ENCODE results near the gene CYP2C9.

Gene CYP2C9

DNA sequence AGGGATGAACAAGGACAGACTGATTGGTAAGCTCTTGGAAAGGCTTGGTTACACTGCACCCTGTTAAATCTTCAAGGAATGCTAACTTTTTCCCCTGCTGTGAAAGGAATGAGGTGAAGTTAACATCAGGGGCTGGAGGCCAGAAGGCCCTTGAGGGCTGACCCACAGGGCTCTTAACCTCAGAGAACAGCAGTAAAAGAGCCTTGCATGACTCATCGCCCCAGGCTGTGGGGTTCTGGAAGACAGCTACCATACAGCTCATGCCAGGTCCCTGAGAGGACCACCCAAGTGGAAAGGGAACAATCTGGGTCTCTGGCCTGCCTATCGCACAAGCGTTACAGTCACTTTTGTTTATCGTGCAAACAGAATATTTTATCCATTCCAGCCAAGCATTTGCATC lies 54.4 kb downstream of the CYP2C9 start:
- H3K9me2 ChIP-seq (ENCODE audit: low read depth, low read length): no peaks in the 10 kb centered on the region
- no peak overlapping the region for H3K27ac ChIP-seq (ENCODE audit: low read depth, low read length, poor library complexity, severe bottlenecking)
- H3K4me1 ChIP-seq (ENCODE audit: insufficient read depth, low read length, severe bottlenecking): no peaks in the 10 kb centered on the region
- H4K20me1 ChIP-seq (ENCODE audit: insufficient read depth, low read length): no peaks in the 10 kb centered on the region
- no peaks in the 10 kb centered on the region for H3F3A ChIP-seq (ENCODE audit: insufficient read depth, low read length)
- no peaks in the 10 kb centered on the region for H3K27me3 ChIP-seq (ENCODE audit: insufficient read depth, low read length)
- H3K79me2 ChIP-seq (ENCODE audit: insufficient read depth, low read length): no peaks in the 10 kb centered on the region
- H3K4me2 ChIP-seq (ENCODE audit: low read length): no peak overlapping the region
- no peak overlapping the region for H2AFZ ChIP-seq (ENCODE audit: low read length)
- no peak overlapping the region for H3K4me3 ChIP-seq (ENCODE audit: low read depth, low read length, poor library complexity, severe bottlenecking)
- no peaks in the 10 kb centered on the region for H3K36me3 ChIP-seq (ENCODE audit: insufficient read depth, low read length)
- H3K9ac ChIP-seq (ENCODE audit: low read length): no peak overlapping the region
- no peak for TF ChIP-seq EZH2 (IDR thresholded peaks at IDR 0.05; ENCODE audit: borderline replicate concordance, low read length)
- TF ChIP-seq, protein P1, sequence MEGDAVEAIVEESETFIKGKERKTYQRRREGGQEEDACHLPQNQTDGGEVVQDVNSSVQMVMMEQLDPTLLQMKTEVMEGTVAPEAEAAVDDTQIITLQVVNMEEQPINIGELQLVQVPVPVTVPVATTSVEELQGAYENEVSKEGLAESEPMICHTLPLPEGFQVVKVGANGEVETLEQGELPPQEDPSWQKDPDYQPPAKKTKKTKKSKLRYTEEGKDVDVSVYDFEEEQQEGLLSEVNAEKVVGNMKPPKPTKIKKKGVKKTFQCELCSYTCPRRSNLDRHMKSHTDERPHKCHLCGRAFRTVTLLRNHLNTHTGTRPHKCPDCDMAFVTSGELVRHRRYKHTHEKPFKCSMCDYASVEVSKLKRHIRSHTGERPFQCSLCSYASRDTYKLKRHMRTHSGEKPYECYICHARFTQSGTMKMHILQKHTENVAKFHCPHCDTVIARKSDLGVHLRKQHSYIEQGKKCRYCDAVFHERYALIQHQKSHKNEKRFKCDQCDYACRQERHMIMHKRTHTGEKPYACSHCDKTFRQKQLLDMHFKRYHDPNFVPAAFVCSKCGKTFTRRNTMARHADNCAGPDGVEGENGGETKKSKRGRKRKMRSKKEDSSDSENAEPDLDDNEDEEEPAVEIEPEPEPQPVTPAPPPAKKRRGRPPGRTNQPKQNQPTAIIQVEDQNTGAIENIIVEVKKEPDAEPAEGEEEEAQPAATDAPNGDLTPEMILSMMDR (IDR thresholded peaks at IDR 0.05; ENCODE audit: low read length): no peak
- H3K9me3 ChIP-seq (ENCODE audit: low read length): no peaks in the 10 kb centered on the region

DNA sequence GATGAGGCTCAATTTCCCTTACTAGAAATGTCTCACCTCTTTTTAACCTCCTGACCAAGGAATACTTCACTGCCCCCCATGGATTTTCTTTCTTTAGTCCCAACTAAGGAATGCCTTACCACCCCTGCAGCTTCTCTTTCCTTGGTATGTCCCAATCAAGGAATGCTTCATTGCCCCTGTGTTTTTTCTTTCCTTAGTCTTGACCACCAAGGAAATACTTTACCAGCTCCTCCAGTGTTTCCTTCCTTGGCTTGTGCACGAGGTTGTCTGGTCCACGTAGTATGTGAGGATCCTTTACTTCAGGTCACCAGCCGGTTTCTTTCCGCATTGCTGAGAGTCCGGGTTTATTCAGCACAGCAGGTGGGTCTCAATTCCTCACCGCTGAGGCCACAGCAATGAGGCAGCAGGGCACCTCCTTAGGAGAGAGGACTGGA lies 59.3 kb downstream of the CYP2C9 start:
- no peaks in the 10 kb centered on the region for H3K27me3 ChIP-seq (ENCODE audit: insufficient read depth, low read length)
- H3K79me2 ChIP-seq (ENCODE audit: insufficient read depth, low read length): no peaks in the 10 kb centered on the region
- H3K9me2 ChIP-seq (ENCODE audit: low read depth, low read length): no peaks in the 10 kb centered on the region
- H3F3A ChIP-seq (ENCODE audit: insufficient read depth, low read length): no peaks in the 10 kb centered on the region
- no peak overlapping the region for H3K4me3 ChIP-seq (ENCODE audit: low read depth, low read length, poor library complexity, severe bottlenecking)
- no peak overlapping the region for H3K27ac ChIP-seq (ENCODE audit: low read depth, low read length, poor library complexity, severe bottlenecking)
- no peak overlapping the region for H2AFZ ChIP-seq (ENCODE audit: low read length)
- no peak overlapping the region for H3K9ac ChIP-seq (ENCODE audit: low read length)
- no peaks in the 10 kb centered on the region for H3K4me1 ChIP-seq (ENCODE audit: insufficient read depth, low read length, severe bottlenecking)
- H3K9me3 ChIP-seq (ENCODE audit: low read length): no peaks in the 10 kb centered on the region
- TF ChIP-seq, protein P1 (IDR thresholded peaks at IDR 0.05; ENCODE audit: low read length): no peak
- TF ChIP-seq EZH2 (IDR thresholded peaks at IDR 0.05; ENCODE audit: borderline replicate concordance, low read length): no peak
- no peaks in the 10 kb centered on the region for H4K20me1 ChIP-seq (ENCODE audit: insufficient read depth, low read length)
- no peak overlapping the region for H3K4me2 ChIP-seq (ENCODE audit: low read length)
- H3K36me3 ChIP-seq (ENCODE audit: insufficient read depth, low read length): no peaks in the 10 kb centered on the region

DNA sequence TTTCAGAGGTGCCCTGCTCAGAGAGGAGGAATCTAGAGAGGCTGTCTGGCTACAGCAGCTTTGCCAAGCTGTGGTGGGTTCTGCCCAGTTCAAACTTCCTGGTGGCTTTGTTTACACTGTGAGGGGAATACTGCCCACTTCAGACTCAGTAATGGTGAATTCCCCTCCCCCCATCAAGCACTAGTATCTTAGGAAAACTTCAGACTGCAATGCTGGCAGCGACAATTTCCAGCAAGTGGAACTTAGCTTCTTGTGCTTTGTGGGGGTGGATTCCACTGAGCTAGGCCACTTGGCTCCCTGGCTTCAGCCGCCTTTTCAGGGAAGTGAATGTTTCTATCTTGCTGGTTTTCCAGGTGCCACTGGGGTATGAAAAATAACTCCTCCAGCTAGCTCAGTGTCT lies 88.0 kb downstream of the CYP2C9 start:
- Histone ChIP-seq H3K4me2 (ENCODE audit: low read length) (no peak overlapping the region), H3K4me3 (ENCODE audit: low read depth, low read length, poor library complexity, severe bottlenecking) (no peak overlapping the region), H3K9ac (ENCODE audit: low read length) (no peak overlapping the region), H3K36me3 (ENCODE audit: insufficient read depth, low read length) (no peaks in the 10 kb centered on the region), H3K4me1 (ENCODE audit: insufficient read depth, low read length, severe bottlenecking) (no peaks in the 10 kb centered on the region), H3F3A (ENCODE audit: insufficient read depth, low read length) (no peaks in the 10 kb centered on the region), H3K27ac (ENCODE audit: low read depth, low read length, poor library complexity, severe bottlenecking) (no peak overlapping the region), H2AFZ (ENCODE audit: low read length) (no peak overlapping the region), H3K79me2 (ENCODE audit: insufficient read depth, low read length) (no peaks in the 10 kb centered on the region), H4K20me1 (ENCODE audit: insufficient read depth, low read length) (no peaks in the 10 kb centered on the region), H3K27me3 (ENCODE audit: insufficient read depth, low read length) (no peaks in the 10 kb centered on the region), H3K9me2 (ENCODE audit: low read depth, low read length) (no peaks in the 10 kb centered on the region), H3K9me3 (ENCODE audit: low read length) (no peaks in the 10 kb centered on the region)
- no peak for TF ChIP-seq EZH2 (IDR thresholded peaks at IDR 0.05; ENCODE audit: borderline replicate concordance, low read length)
- TF ChIP-seq, protein P1 (IDR thresholded peaks at IDR 0.05; ENCODE audit: low read length): no peak
